H9 (cell line): ENCODE measurements around the gene SPARCL1. TPM values are rescaled to one million over a fixed set of nuclear protein-coding genes. Genes with fewer than 3 reads are reported as not detected.

ENCODE experiments used
- DNase-seq: peaks from one replicate; pipeline ENCODE4 v3.0.0-alpha.2; 2017
- H2AFZ ChIP-seq: one replicate; pipeline ENCODE4 v1.6.1; 2013; ENCODE audit warnings: mild to moderate bottlenecking, low read length, control low read depth, moderate library complexity
- H2AK5ac ChIP-seq: 2 replicates; pipeline ENCODE4 v1.6.1; 2013; ENCODE audit warnings: low read length, control low read depth, mixed read lengths; ENCODE audit not compliant: insufficient read length
- H2BK120ac ChIP-seq: one replicate; pipeline ENCODE4 v1.6.1; 2013; ENCODE audit warnings: low read depth, mild to moderate bottlenecking, low read length, control low read depth, inconsistent platforms; ENCODE audit not compliant: poor library complexity, severe bottlenecking
- H2BK12ac ChIP-seq: 2 replicates; pipeline ENCODE4 v1.6.1; 2013; ENCODE audit warnings: low read length, control low read depth, mixed read lengths, low read depth; ENCODE audit not compliant: insufficient read length
- H2BK15ac ChIP-seq: 2 replicates; pipeline ENCODE4 v1.6.1; 2013; ENCODE audit warnings: low read depth, low read length, control low read depth
- H2BK20ac ChIP-seq: one replicate; pipeline ENCODE4 v1.6.1; 2013; ENCODE audit warnings: low read depth, mild to moderate bottlenecking, low read length, control low read depth, inconsistent platforms; ENCODE audit not compliant: poor library complexity, severe bottlenecking
- H2BK5ac ChIP-seq: 2 replicates; pipeline ENCODE4 v1.6.1; 2013; ENCODE audit warnings: low read length, control low read depth, mixed read lengths; ENCODE audit not compliant: insufficient read length
- H3K14ac ChIP-seq: 2 replicates; pipeline ENCODE4 v1.6.1; 2013; ENCODE audit warnings: low read length, control low read depth; ENCODE audit not compliant: insufficient read depth
- H3K18ac ChIP-seq: 2 replicates; pipeline ENCODE4 v1.6.1; 2013; ENCODE audit warnings: low read depth, mild to moderate bottlenecking, mixed read lengths, low read length, control low read depth; ENCODE audit not compliant: insufficient read length
- H3K23ac ChIP-seq: 2 replicates; pipeline ENCODE4 v1.6.1; 2013; ENCODE audit warnings: low read length, control low read depth, mixed read lengths, low read depth; ENCODE audit not compliant: insufficient read length
- H3K23me2 ChIP-seq: 2 replicates; pipeline ENCODE4 v1.6.1; 2013; ENCODE audit warnings: low read depth, mild to moderate bottlenecking, mixed read lengths, low read length, control low read depth; ENCODE audit not compliant: insufficient read length, poor library complexity, severe bottlenecking
- H3K27ac ChIP-seq: 2 replicates; pipeline ENCODE4 v1.5.1; 2013; ENCODE audit warnings: low read length, control low read depth, mixed read lengths, low read depth; ENCODE audit not compliant: insufficient read length
- H3K27me3 ChIP-seq: 2 replicates; pipeline ENCODE4 v1.6.1; 2013; ENCODE audit warnings: low read length, control low read depth, inconsistent platforms; ENCODE audit not compliant: insufficient read depth
- H3K4ac ChIP-seq: 2 replicates; pipeline ENCODE4 v1.6.1; 2013; ENCODE audit warnings: low read depth, mild to moderate bottlenecking, control low read depth, inconsistent platforms, low read length, moderate library complexity
- H3K4me1 ChIP-seq: 2 replicates; pipeline ENCODE4 v1.6.1; 2013; ENCODE audit warnings: low read length, control low read depth, inconsistent platforms; ENCODE audit not compliant: insufficient read depth
- H3K4me2 ChIP-seq: 2 replicates; pipeline ENCODE4 v1.6.1; 2013; ENCODE audit warnings: low read length, control low read depth, mixed read lengths; ENCODE audit not compliant: insufficient read length, insufficient read depth
- H3K56ac ChIP-seq: 2 replicates; pipeline ENCODE4 v1.6.1; 2013; ENCODE audit warnings: low read depth, mild to moderate bottlenecking, mixed read lengths, low read length, control low read depth; ENCODE audit not compliant: insufficient read length
- H3K79me1 ChIP-seq: 2 replicates; pipeline ENCODE4 v1.6.1; 2013; ENCODE audit warnings: low read depth, mild to moderate bottlenecking, moderate library complexity, low read length, control low read depth, inconsistent platforms; ENCODE audit not compliant: insufficient read depth, poor library complexity, severe bottlenecking
- H3K79me2 ChIP-seq: 2 replicates; pipeline ENCODE4 v1.6.1; 2013; ENCODE audit warnings: low read length, control low read depth, inconsistent platforms; ENCODE audit not compliant: insufficient read depth
- H3K9ac ChIP-seq: 2 replicates; pipeline ENCODE4 v1.6.1; 2013; ENCODE audit warnings: low read length, control low read depth, mixed read lengths; ENCODE audit not compliant: insufficient read length; ENCODE audit errors: extremely low read depth
- H3K9me3 ChIP-seq: one replicate; pipeline ENCODE4 v1.6.1; 2013; ENCODE audit warnings: low read depth, low read length, inconsistent platforms; ENCODE audit not compliant: control insufficient read depth
- H3T11ph ChIP-seq: one replicate; pipeline ENCODE4 v1.6.1; 2013; ENCODE audit warnings: mild to moderate bottlenecking, low read length, control low read depth, inconsistent platforms
- H4K20me1 ChIP-seq: one replicate; pipeline ENCODE4 v1.6.1; 2013; ENCODE audit not compliant: control insufficient read depth, insufficient read length, insufficient read depth
- H4K5ac ChIP-seq: 2 replicates; pipeline ENCODE4 v1.6.1; 2013; ENCODE audit warnings: low read depth, mild to moderate bottlenecking, mixed read lengths, low read length, control low read depth; ENCODE audit not compliant: insufficient read length
- H4K8ac ChIP-seq: replicated peaks from 2 replicates; pipeline ENCODE4 v1.6.1; 2013; ENCODE audit warnings: low read length, control low read depth, mixed read lengths, low read depth; ENCODE audit not compliant: insufficient read length
- H4K91ac ChIP-seq: 2 replicates; pipeline ENCODE4 v1.6.1; 2013; ENCODE audit warnings: low read depth, mild to moderate bottlenecking, moderate library complexity, mixed read lengths, low read length, control low read depth; ENCODE audit not compliant: insufficient read length
- H3K27ac Mint-ChIP-seq, 3 experiments: 2 replicates in 2 of 3; 3 replicates in 1 of 3; pipeline ENCODE4 v1.8.0; 2020 to 2021; ENCODE audit warnings: mixed read lengths in 3 of 3, mild to moderate bottlenecking in 1 of 3, moderate library complexity in 1 of 3
- H3K27me3 Mint-ChIP-seq: 2 replicates; pipeline ENCODE4 v1.8.0; 2021; ENCODE audit warnings: low read depth, mild to moderate bottlenecking, moderate library complexity, mixed read lengths
- H3K36me3 Mint-ChIP-seq, 3 experiments: 2 replicates in 2 of 3; 3 replicates in 1 of 3; pipeline ENCODE4 v1.8.0; 2020 to 2021; ENCODE audit warnings: low read depth in 3 of 3, mixed read lengths in 3 of 3; ENCODE audit not compliant: insufficient read depth in 1 of 3
- H3K4me1 Mint-ChIP-seq, 2 experiments: 2 replicates each; pipeline ENCODE4 v1.8.0; 2020; ENCODE audit warnings: mixed read lengths in 2 of 2
- H3K4me3 Mint-ChIP-seq, 2 experiments: 2 replicates in 1 of 2; 3 replicates in 1 of 2; pipeline ENCODE4 v1.8.0; 2020 to 2021; ENCODE audit warnings: mild to moderate bottlenecking in 2 of 2, mixed read lengths in 2 of 2, moderate library complexity in 1 of 2
- H3K9me3 Mint-ChIP-seq, 2 experiments: 2 replicates in 1 of 2; 3 replicates in 1 of 2; pipeline ENCODE4 v1.8.0; 2020; ENCODE audit warnings: mild to moderate bottlenecking in 2 of 2, mixed read lengths in 2 of 2, moderate library complexity in 1 of 2
- CTCF ChIP-seq: fragments of 200-600 bp; sonication (generic); conservative IDR thresholded peaks from 3 replicates; pipeline ENCODE4 v1.8.0; 2021; ENCODE audit warnings: antibody characterized with exemption, mild to moderate bottlenecking
- WGBS: extraction: QIAGEN DNeasy Blood & Tissue Kit; methylation state at CpG from one replicate; pipeline ENCODE4 v1.1.7; 2013; ENCODE audit warnings: missing lambda C conversion rate, low lambda C conversion rate, mixed read lengths; ENCODE audit not compliant: insufficient read length; ENCODE audit errors: extremely low coverage; 5-methylcytosine and 5-hydroxymethylcytosine counted together
- total RNA-seq: library from RNA; stranded (reverse); gene quantifications from 2 replicates; pipeline ENCODE4 v1.2.1, GENCODE V29; 2021

The SPARCL1 gene
- total RNA-seq, 1 experiment from 2014 or later: 0.17 TPM

- no peak for DNase-seq
- Histone ChIP-seq H2AK5ac (no peak overlapping the region), H2BK15ac (no peak overlapping the region), H3K4me1 (no peaks in the 10 kb centered on the region), H2AFZ (no peak overlapping the region), H3K79me1 (no peaks in the 10 kb centered on the region), H3K23ac (no peak overlapping the region), H3K4me2 (no peak overlapping the region), H3K4ac (no peak overlapping the region), H4K91ac (no peak overlapping the region), H3K18ac (no peak overlapping the region), H2BK20ac (no peak overlapping the region), H3K9me3 (no peaks in the 10 kb centered on the region), H3K23me2 (no peaks in the 10 kb centered on the region), H4K8ac (no peak overlapping the region), H4K5ac (no peak overlapping the region), H3K56ac (no peak overlapping the region), H3K14ac (no peak overlapping the region), H2BK12ac (no peak overlapping the region), H3K27ac (no peak overlapping the region), H2BK120ac (no peak overlapping the region), H4K20me1 (no peaks in the 10 kb centered on the region), H3T11ph (no peak overlapping the region), H2BK5ac (no peak overlapping the region), H3K79me2 (no peaks in the 10 kb centered on the region), H3K9ac (no peak overlapping the region), H3K27me3 (no peaks in the 10 kb centered on the region)
- no peak overlapping the region for H3K4me3 Mint-ChIP-seq
- H3K27me3 Mint-ChIP-seq: no peaks in the 10 kb centered on the region; the same call in 1 of the 2 replicates
- peak; percentile 61 for TF ChIP-seq CTCF
- no peak overlapping the region for H3K27ac Mint-ChIP-seq
- WGBS: no CpG with 5 or more reads among the region's 3 CpGs
- H3K4me1 Mint-ChIP-seq: peaks cover 2 to 5% of the 10 kb centered on the region in 2 experiments; a peak in 2 of 4 replicates
- no peaks in the 10 kb centered on the region for H3K9me3 Mint-ChIP-seq
- H3K36me3 Mint-ChIP-seq: no peaks in the 10 kb centered on the region
Measured at GRCh38 chr4:87505862-87506261, 23.3 kb downstream of the SPARCL1 start.
